ENCODE data around the gene CCR9. TPM values are rescaled to one million over a fixed set of nuclear protein-coding genes. Genes with fewer than 3 reads are reported as not detected.

The CCR9 gene
- total RNA-seq, 1 donor from 2014 or later, result not detected

DNA sequence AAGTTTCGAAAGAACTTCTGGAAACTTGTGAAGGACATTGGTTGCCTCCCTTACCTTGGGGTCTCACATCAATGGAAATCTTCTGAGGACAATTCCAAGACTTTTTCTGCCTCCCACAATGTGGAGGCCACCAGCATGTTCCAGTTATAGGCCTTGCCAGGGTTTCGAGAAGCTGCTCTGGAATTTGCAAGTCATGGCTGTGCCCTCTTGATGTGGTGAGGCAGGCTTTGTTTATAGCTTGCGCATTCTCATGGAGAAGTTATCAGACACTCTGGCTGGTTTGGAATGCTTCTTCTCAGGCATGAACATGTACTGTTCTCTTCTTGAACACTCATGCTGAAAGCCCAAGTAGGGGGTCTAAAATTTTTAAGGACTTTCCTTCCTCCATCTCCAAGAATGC is 61.0 kb downstream of the CCR9 start:
- intact Hi-C loops (cut with micrococcal nuclease), result no loop called here
- DNase-seq (no peak), ATAC-seq (peak; percentile 49)

DNA sequence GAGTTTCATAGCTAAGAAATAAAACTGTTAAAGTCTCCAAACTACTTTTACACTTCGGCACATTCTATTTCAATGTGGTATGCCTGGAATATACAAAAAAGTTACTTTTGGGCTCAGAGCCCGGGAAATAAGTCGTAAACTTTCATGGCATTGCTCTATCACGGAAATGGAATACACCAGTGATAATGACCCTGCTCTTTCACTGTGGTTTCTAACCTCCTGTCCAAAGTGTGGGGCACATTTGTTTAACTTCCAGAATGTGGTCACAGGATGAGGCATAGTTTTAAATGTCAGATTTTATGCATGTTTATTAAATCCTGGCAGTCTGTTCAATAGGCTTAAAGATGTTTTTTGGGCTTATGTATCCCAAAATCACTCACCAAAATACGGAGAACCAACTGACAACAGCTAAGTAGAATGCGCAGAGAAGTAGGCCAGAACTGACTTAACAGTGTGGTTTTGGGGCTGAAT is 62.0 kb downstream of the CCR9 start:
- DNase-seq, result no peak
- ATAC-seq, result no peak
- intact Hi-C loops (cut with micrococcal nuclease), result no loop called here

DNA sequence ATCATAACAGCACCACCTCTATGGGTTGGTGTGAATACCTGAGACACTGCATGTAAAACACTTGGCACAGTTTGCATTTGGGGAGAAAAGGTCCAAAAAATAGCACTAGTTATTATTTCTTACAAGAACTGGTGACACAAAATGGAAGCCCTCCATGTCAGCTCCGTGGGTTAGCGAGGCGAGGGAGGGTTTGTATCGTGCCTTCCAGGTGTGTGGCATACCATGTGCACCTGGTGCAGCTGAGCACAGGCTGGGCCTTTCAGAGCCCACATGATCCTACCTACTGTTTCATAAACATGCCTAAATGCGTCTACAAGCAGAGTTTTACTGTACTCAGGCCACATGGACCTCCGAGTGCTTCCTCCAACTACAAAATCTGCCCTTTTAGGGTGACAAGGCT is 62.5 kb downstream of the CCR9 start:
- ATAC-seq, result no peak
- intact Hi-C loops (cut with micrococcal nuclease), result no loop called here
- no peak for DNase-seq

DNA sequence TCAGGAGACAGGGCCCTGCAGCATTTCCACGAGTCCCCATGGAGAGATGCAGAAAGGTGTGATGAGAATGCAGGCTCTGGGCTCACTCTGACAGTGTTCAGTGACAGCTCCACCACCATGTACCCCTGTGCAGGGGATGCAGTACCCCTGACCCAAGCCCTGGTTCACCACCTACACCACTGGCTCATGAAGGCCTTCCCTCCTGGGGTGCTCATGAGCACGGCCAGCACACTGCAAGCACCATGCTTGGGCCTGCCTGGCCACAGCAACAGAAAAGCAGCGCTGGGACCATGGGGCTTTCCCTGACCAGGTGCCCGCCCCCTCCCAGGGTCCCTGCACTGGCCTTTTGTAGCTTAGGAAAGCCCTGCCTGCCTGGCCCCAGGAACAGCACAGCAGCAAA is 63.1 kb downstream of the CCR9 start:
- intact Hi-C loops (cut with micrococcal nuclease), result no loop called here
- DNase-seq (no peak), ATAC-seq (no peak)

- peak; percentile 17 for DNase-seq
- no peak for ATAC-seq
- intact Hi-C loops (cut with micrococcal nuclease), result no loop called here
Observed at GRCh38 chr3:45950131-45950530, 63.8 kb downstream of the CCR9 start.

DNA sequence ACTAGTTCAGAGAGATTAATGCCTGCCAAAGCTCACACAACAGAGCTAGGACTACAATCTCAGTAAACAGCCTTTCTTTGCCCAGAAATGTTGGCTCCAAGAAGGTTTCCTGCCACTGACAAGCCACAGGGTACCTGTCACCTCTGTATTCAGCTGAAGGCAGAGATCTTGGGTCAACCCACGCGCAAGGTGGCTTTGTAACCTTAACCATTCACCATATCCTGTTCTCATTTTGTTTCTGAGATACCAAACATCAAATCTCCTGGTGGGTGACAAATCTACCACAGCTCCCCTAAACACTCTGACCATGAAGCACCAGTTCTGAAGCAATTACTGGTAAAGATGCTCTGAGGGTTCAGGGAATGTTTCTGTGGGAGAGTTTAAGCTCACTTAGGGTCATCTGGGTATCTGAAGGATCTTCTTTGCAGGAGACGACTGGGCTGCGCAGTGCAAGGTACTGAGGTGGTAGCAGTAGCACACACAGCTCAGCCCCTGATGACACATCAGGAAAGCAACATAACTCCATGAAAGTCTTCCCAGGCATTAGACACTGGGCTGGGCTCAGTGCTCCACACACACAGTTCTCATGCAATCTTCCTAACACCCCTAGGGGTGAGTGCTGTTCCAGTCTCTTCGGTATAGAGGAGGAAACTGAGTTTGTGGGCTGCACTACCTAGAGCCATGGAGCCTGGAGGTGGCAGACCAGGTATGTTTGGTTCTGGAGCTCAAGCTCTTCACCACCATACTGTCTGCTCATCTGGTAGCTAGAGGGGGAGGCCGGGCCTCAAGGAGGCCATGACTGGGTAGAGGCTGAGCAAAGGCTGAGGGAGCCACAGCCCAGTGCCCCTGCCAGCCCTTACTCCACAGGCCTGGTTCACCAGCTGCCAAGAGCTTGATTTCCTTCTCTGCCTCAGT is 64.6 kb downstream of the CCR9 start:
- intact Hi-C loops (cut with micrococcal nuclease), result no loop called here
- ATAC-seq (no peak), DNase-seq (no peak)

DNA sequence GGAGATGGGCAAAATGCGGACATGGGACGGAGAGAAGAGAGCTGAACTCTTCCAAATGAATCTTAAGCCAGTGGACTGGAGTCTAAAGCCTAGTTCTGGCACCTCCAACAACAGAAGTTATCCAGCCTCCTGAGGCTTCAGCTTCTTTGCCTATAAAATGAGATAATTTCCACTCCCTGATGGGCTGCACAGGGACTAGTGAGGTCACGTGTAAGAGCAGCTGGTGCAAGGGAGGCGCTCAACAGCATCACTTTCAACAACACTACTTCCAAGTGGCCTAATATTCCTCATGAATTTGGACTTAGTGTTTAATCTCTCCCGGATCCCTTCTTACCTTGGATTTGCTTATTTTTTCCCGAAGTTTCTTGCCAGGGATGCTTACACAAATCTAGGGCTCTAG is 65.6 kb downstream of the CCR9 start:
- intact Hi-C loops (cut with micrococcal nuclease), result no loop called here
- DNase-seq, result no peak
- ATAC-seq, result peak; percentile 54

DNA sequence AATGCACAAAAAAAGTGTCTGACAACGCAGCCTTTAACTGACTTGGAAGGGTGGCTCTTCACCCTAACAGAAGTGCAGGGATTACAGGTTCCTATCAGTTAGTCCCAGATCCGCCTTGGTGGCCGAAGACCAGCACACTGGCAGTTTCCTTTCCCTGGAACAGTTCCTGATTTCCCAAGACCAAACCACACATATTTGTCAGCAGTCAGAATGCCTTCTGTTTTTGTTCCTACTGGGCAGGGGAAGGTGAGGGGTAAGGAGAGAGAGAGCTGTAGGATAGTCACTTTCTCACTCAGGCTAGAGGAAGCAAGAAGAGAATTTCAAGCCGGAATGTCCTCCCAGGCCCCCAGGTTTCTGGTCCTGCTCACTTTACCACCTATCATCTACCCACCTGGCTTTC is 66.1 kb downstream of the CCR9 start:
- DNase-seq, result no peak
- intact Hi-C loops (cut with micrococcal nuclease), result no loop called here
- no peak for ATAC-seq

Other genes with a start within 250 kb of the CCR9 start
- 23.6 TPM for gene SACM1L, start 197.1 kb upstream of the CCR9 start, total RNA-seq
- not detected for gene SLC6A20, start 90.0 kb upstream of the CCR9 start, total RNA-seq
- 10.1 TPM for gene LZTFL1, start 44.4 kb upstream of the CCR9 start, total RNA-seq
- 0.59 TPM for gene CXCR6, start 56.9 kb downstream of the CCR9 start, total RNA-seq
- gene FYCO1, start 109.3 kb downstream of the CCR9 start, total RNA-seq, result 146 TPM
- gene XCR1, start 140.9 kb downstream of the CCR9 start, total RNA-seq, result not detected

Data from left ventricle myocardium superior (tissue), 1 donor.